ENCODE measurements around the gene EED.

The EED gene

GRCh38 chr11:86207413-86207812 lies 37.1 kb upstream of the EED start:
- no peak for DNase-seq (ENCODE audit: low read depth)
- no peak for TF ChIP-seq CTCF (IDR thresholded peaks at IDR 0.05; ENCODE audit: low read length, missing control alignments)
- no peak overlapping the region for H3K4me3 ChIP-seq (replicated peaks; ENCODE audit: low read depth, low read length)

GRCh38 chr11:86208572-86208971 lies 36.0 kb upstream of the EED start:
- TF ChIP-seq CTCF (IDR thresholded peaks at IDR 0.05; ENCODE audit: low read length, missing control alignments), result no peak
- DNase-seq (ENCODE audit: low read depth), result no peak
- H3K4me3 ChIP-seq (replicated peaks; ENCODE audit: low read depth, low read length), result no peak overlapping the region

- TF ChIP-seq CTCF (IDR thresholded peaks at IDR 0.05; ENCODE audit: low read length, missing control alignments), result no peak
- DNase-seq (ENCODE audit: low read depth), result no peak
- H3K4me3 ChIP-seq (replicated peaks; ENCODE audit: low read depth, low read length), result no peak overlapping the region
Measured at GRCh38 chr11:86209806-86210657, 34.5 kb upstream of the EED start.

- DNase-seq (ENCODE audit: low read depth), result no peak
- no peak overlapping the region for H3K4me3 ChIP-seq (replicated peaks; ENCODE audit: low read depth, low read length)
- no peak for TF ChIP-seq CTCF (IDR thresholded peaks at IDR 0.05; ENCODE audit: low read length, missing control alignments)
Measured at GRCh38 chr11:86210898-86211297, 33.7 kb upstream of the EED start.

- H3K4me3 ChIP-seq (replicated peaks; ENCODE audit: low read depth, low read length), result no peak overlapping the region
- no peak for DNase-seq (ENCODE audit: low read depth)
- no peak for TF ChIP-seq CTCF (IDR thresholded peaks at IDR 0.05; ENCODE audit: low read length, missing control alignments)
Measured at GRCh38 chr11:86211619-86212018, 32.9 kb upstream of the EED start.

- no peak overlapping the region for H3K4me3 ChIP-seq (replicated peaks; ENCODE audit: low read depth, low read length)
- TF ChIP-seq CTCF (IDR thresholded peaks at IDR 0.05; ENCODE audit: low read length, missing control alignments), result no peak
- DNase-seq (ENCODE audit: low read depth), result no peak
Measured at GRCh38 chr11:86212019-86212611, 32.4 kb upstream of the EED start.
